GM19324 (cell line): ENCODE measurements around the gene AP3S2.
"Not testable (repeated sequence)": the region's sequence is repeated elsewhere in the genome, so short reads cannot be mapped to it uniquely, and the experiment has no call there.

Experiments
- ATAC-seq: cut with Tn5 transposase; IDR thresholded peaks from one replicate; pipeline ENCODE4 v1.9.1; 2021; ENCODE audit warnings: mild to moderate bottlenecking, moderate library complexity; ENCODE audit not compliant: unreplicated experiment, low FRiP score

AP3S2 gene

DNA sequence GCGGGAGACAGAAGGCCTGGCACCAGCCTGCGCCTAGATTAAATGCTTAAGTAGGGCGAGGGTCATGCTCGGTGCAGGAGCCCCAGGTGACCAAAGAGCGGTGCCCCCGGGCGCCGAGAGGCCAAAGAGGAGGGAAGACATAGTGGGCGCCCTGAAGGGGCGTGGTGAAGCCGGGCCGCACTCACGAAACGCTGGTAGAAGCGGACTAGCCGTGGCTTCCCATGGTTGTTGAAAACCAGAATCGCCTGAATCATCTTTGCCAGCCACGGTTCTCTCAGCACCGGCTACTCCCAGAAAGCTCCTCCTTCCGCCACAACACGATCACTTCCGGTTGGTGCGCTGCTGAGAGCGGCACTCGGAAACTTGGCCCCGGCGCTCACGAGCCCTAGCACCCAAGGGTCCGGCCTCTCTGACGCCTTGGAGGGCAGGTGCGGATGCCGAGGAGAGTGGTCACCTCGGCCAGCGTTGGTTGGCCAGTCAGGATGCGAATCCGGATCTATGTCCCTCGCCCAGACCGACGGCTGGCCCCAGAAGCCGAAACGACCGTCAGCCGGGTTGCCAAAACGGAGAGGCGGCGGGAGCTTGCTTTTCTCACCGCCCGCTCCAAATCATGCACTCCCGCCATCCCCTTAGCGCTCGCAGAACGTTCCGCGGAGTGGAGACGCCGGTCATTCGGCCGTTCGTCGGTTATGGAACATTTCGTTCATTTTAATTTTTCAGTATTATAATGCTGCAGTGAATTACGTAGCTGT, at the start of gene AP3S2:
AP3S2 (minus strand) TSS at position 299 of the 752 bp plus-strand sequence; CDS start at position 254, 45 bp downstream.
- peak; percentile 93 for ATAC-seq

DNA sequence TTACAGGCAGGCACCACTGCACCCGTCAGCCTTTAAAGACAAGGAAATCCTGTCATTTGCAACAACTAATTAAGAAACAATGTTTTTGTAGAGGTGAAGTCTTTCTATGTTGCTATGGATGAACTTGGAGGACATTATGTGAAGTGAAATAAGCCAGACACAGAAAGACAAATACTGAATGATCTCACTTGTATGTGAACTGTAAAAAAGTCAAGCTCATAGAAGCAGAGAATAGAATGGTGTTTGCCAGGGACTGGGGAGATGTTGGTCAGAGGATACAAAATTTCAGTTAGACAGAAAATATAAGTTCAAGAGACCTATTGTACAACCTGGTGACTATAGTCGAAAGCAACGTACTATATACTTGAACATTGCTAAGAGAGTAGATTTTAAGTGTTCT, 46.1 kb upstream of the AP3S2 start:
- ATAC-seq, result no peak

DNA sequence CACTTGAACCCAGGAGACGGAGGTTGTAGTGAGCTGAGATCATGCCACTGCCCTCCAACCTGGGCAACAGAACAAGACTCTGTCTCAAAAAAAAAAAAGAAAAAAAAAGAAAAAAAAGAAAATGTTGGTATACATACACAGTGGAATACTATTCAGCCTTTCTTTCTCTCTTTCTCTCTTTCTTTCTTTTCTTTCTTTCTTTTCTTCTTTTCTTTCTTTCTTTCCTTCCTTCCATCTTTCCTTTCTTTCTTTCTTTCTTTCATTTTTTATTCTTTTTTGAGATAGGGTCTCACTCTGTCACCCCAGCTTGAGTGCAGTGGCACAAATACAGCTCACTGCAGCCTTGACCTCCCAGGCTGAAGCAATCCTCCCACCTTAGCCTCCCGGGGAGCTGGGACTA, 45.6 kb upstream of the AP3S2 start:
- not testable (repeated sequence) for ATAC-seq

DNA sequence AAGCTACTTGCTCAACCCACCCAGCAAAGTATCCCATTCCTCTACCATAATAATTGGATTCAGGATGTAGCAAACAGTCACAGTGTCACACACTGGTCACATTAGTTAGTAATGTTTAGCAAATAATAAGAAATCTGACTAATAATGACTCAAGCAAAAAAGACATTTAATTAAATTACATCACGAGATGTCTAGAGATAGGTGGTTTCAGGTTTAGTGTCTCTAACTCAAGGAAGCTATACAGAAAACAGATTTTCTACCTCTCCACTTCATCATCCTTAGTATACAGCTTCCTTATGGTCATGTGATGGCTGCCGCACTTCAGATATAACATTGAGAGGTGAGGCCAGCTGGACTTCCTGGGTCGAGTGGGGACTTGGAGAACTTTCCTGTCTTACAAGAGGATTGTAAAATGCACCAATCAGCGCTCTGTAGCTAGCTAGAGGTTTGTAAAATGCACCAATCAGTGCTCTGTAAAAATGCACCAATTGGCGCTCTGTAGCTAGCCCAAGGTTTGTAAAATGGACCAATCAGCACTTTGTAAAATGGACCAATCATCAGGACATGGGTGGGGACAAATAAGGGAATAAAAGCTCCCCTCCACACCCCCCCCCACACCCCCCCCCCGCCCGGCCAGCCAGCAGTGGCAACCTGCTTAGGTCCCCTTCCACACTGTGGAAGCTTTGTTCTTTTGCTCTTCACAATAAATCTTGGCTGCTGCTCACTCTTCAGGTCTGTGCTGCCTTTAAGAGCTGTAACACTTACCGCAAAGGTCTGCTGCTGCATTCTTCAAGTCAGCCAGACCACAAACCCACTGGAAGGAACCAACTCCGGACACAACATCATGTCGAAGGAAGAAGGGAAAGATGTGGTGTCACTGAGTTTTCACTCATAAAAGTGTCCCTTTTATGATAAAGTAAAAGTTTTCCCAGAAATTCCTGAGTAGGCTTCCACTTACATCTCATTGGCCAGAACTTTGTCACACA, 43.9 kb upstream of the AP3S2 start:
- ATAC-seq, result no peak

DNA sequence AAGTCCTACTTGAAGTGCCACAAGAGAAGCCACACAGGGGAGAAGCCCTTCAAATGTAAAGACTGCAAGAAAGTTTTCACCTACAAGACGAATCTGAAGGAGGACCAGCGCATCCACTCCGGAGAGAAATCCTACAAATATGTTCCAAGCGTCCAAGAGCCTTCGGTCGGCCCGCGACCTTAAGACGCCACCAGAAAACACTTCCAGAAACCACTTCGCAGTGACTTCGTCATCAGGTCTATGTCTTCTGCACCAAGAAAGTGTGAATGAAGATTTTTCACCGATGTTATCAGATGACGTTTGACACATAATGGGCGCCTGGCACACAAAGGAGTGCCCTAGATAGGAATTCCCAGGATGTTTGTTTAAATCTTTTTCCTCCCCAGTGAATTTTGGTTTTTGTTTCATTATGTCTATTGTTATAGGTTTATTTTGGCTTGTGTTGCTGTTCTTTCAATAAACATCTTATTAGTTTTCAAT, 43.0 kb upstream of the AP3S2 start:
- ATAC-seq, result no peak

DNA sequence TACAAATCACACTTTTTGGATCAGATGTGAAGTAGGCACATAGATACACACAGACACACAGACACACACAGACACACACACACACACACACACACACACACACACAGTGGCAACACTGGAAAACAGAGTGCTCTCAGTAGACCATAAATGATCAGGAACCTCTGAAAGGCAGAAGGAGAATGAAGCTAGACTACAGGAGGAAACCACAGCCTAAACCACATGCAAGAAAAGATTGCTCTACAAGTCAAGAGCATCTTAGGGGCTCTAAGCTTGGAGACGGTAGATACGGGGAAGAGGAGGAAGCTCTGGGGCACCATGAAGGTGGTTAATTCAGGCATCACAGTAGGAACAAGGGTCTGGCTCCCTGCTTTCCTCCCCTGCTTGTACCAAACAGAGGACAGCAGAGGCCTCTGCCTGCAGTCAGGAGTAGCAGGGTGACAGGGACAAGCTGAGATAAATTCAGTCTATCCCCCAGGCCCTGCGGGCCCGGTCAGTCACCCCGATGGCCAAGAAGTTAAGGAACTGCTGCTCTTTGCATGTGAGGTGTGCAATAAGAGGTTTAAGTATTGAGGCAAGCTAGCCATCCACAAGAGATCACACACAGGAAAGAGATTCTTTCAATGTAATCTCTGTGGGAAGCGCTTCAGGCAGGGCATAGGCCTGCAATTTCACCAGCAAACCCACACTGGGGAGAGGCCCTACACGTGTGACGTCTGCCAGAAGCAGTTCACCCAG, 42.4 kb upstream of the AP3S2 start:
- no peak for ATAC-seq

DNA sequence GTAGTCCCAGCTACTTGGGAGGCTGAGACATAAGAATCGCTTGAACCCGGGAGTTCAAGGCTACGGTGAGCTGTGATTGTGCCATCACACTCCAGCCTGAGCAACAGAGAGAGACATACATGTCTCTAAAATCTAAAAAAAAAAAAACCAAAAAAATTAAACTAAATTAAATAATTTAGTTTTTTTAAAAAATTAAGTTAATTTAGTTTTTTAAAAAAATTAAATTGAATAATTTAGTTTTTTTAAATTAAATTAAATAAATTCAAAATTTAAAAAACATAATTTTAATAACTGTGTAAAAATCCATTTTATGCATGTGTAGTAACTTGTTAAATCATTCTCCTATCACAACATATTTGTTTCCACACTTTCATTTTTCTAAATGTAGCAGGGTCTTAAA, 39.1 kb upstream of the AP3S2 start:
- ATAC-seq, result no peak

DNA sequence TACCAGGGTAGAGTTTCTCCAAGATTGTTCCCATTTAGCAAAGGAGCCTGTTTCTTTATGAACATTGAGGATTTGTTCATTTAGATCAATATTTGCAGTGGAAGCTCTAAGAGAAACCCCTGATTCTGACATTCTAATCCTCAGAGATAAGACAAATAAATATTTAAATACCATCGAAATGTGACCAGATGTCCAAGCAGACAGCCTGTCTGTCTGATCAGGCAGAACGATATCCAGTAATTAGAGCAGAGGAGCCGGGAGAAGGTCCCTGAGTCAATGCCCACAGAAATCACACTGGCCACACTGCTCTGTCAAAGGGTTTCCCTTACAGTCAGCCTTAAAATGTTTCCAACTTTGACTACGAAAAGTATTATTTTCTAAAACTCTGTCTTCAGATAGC, 34.6 kb upstream of the AP3S2 start:
- ATAC-seq, result no peak

DNA sequence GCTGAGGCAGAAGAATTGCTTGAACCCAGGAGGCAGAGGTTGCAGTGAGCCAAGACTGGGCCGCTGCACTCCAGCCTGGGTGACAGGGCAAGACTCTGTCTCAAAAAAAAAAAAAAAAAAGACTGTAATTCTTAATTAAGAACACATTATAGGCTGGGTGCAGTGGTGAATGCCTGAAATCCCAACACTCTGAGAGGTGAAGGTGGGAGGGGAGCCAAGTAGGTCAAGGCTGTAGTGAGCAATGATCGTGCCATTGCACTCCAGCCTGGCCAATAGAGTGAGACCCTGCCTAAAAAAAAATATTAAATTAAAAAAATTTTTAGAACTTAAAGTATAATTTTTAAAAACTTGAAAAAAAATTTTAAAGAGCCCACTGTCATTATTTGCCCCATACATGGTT, 32.4 kb upstream of the AP3S2 start:
- no peak for ATAC-seq

DNA sequence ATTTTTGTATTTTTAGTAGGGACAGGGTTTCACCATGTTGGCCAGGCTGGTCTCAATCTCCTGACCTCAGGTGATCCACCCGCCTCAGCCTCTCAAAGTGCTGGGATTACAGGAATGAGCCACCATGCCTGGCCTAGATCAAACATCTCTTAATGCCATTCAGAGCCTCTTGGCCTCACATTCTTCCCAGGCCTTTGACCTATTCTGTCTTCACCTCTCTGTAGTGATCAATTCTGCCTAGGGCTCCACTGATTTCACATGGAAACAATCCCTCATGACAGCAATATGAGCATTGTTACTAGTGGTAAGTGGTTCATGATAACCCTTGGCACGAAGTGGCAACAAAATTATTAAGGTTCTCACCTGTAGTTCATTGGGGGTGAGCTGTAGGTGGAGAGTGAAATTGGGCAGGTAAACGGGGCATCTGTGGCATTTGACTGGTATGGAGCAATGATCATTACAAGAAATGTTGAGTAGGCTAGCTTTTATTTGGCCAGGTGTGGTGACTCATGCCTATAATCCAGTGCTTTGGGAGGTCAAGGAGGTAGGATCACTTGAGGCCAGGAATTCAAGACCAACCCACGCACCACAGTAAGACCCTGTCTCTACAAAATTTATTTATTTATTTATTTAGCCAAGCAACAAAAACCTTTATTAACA, 23.8 kb upstream of the AP3S2 start:
- no peak for ATAC-seq

DNA sequence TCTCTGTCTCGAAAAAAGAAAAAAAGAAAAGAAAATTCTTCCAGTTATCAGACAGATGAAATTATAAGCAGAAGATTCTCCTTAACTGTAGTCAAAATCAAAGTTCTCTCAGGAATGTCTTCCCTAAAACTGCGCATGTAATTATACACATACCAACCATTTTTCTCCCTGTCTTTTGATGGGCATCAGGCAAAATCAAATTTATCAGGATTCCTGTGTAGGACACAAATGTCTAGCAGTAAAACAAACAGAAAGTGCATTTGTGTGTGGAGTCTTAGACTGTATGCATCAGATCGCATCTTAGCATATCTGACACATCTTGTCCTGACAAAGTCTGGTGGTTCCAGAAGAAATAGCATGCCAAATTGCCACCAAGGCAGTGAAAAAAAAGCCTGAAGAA, 22.9 kb upstream of the AP3S2 start:
- ATAC-seq, result no peak

DNA sequence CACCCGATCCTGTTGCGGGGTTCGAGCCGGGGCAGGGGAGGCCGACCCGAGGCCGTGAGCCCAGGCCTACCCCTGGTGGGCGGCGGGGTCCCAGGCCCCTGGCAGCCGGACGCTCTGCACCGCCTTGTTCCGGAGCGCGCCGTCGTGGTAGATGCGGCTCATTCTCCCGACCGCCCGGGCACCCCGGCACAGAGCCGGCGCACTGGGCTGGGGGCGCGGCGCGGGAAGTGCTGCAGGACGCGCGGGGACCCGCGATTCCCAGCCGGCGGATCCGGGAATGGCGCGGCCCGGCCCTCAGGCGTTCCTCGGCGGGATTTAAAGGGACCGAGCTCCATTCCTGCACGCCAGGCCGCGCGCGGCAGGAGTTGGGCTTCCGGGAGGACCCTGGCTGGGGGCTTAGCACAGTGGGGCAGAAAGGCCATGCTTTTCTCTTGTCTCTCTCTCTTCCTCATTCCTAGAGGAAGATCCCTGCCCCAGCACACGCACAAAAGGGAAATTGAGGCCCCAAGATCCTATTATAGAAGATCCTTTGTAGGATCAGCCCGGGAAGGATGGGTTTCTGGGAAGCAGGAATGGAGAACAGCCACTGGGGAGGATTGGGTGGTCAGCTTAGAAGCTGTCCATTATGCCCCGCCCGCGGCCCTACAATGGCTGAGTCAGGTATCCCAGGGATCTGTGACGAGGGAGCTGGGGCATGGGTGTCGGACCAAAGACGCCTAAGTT, 19.0 kb upstream of the AP3S2 start, which contains the start of gene ARPIN:
ARPIN (minus strand) TSS at position 279 of the 723 bp plus-strand sequence; CDS start at position 162, 117 bp downstream.
- no peak for ATAC-seq

DNA sequence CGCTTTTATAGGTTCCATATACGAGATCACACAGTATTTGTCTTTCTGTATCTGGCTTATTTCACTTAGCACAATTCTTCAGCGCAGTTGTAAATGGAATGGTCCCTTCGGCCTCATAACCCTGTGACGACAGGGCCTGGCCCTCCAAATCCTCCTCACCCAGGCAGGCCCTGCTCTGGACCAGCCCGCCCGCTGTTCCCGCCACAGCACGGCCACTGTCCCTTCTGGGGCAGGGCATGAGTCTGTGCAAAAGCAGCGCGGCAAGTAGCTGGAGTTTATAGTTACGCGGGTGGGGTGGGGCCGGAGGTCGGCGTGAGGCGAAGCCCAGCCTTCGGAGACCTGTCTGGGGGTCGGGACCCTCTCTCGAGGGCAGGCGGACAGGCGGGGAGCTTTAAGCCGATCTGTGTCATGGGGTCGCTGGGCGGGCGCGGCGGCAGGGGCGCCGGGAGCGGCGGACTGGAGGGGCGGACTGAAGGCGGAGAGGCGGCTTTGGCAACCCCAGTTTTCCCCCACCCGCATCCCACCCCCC, 18.4 kb upstream of the AP3S2 start:
- ATAC-seq, result no peak

DNA sequence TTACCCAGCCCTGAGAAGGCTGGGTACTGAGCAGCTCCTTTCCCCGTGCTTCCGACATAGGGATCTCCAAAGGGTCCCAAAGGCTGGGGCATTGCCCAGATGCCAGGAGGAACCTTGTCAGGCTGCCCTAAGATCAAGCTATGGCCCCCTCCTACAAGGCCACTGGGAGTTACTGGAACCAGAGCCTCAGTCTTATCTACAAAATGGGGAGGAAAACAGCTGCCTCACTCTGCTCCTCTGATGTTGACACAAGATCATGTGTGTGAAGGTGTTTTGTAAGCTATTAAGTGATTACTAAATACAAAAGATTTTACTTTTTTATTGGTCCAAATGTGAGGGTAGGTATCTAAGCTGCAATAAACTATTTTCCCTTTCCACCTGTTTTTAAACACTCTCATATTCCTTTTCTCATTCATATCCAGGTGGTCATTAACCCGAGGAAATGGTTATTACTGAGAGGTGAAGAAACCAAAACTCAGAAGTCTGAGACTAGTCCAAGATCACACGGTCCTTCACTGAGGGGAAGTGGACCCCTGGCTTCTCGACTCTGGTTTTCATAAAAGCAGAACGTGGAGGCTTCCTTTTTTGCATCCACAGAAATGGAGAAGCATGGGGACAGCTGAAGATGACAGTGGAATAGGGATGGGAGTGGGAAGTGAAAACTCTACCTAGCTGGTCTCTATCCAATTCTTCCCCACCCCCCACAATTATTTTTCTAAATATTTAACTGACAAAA, 17.3 kb upstream of the AP3S2 start:
- ATAC-seq, result no peak

DNA sequence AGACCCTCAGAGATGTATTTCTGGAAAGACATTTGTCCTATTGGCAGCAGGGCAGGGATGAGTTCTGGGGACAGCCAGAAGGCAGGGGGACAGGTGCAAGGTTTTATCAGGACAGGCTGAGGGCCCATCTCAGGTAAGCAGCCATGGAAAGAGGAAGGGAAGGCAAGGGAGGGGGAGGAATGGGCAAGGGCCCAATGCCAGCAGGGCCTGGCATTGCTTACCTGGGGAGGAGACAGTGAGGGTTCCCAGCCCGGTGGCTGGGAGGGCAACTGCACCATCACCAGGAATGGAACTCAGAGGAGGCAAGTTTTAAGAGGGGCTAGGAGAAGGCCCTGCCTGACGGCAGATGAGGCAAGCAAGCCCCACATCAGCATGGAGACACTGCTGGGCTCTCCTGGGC, 15.8 kb upstream of the AP3S2 start:
- no peak for ATAC-seq

DNA sequence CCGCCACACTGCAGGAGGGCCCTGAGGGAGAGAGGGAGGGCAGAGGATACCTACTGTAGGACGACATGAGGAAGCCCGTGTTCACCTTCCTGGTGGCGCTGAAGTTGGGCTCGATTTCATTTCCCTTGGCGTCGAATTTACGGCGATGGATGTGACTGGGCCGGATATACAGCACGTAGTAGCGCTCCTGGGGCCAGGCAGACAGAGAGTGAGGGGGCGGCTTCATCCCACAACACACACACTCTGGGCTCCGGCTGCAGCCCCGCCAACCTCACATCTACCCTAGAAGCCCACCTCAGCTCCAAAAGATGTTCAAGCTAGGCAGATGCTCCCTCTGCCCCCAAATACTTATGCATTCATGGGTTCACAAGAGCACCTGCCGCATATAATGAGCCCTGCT, 14.4 kb upstream of the AP3S2 start:
- ATAC-seq, result no peak

DNA sequence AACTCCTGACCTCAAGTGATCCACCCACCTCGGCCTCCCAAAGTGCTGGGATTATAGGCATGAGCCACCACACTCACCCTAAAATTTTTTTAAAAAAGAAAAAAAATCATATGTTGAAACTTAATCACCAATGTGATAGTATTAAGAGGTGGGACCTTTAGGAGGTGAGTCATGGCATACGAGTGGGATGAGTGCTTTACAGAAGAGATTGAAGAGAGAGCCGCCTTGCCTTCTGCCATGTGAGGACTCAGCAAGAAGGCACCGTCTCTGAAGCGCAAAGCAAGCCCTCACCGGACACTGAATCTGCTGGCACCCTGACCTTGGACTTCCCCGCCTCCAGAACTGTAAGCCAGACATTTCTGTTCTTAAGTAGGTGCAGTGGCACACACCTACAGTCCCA, 13.5 kb upstream of the AP3S2 start:
- no peak for ATAC-seq

DNA sequence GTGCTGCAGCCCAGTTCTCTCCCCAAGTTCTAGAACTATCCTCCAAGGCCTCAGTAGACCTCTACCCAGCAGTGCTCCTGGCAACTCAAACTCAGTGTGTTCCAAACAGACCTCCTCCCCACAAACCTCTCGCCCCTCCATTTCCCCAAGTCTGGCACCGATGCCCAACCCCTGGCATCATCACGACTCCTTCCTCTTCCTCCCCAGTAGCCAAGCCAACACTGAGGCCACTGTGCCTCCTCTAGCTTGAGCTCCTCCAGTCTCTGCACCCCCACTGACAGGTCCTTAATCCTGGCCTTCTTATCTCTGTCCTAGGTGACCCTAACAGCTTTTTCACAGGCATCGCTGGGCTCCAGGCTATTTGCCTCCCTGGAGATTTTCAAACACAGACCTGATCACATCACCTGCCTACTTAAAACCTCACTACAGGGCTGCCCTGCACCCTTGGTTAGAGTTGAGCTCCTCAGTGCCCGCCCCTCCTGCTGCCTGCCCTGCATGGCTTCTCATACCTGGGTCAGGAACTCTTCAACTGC, 12.1 kb upstream of the AP3S2 start:
- ATAC-seq, result no peak
